GM18519 (cell line): ENCODE data around the gene NOP53.
"Not testable (repeated sequence)": the region's sequence is repeated elsewhere in the genome, so short reads cannot be mapped to it uniquely, and the experiment has no call there.

Experiments
- ATAC-seq: cut with Tn5 transposase; IDR thresholded peaks from one replicate; pipeline ENCODE4 v1.9.1; 2021; ENCODE audit warnings: mild to moderate bottlenecking, moderate library complexity; ENCODE audit not compliant: unreplicated experiment, low FRiP score

The NOP53 gene

GRCh38 chr19:47716270-47716937 is 28.9 kb upstream of the NOP53 start:
- no peak for ATAC-seq

GRCh38 chr19:47718415-47719046 is 26.8 kb upstream of the NOP53 start:
- not testable (repeated sequence) for ATAC-seq

- ATAC-seq, result no peak
Observed at GRCh38 chr19:47719047-47719859, 26.1 kb upstream of the NOP53 start.

GRCh38 chr19:47720669-47721422 is 24.5 kb upstream of the NOP53 start:
- ATAC-seq, result no peak

GRCh38 chr19:47723581-47723940 is 21.8 kb upstream of the NOP53 start:
- no peak for ATAC-seq

GRCh38 chr19:47725759-47726401 is 19.5 kb upstream of the NOP53 start:
- no peak for ATAC-seq

GRCh38 chr19:47726467-47726866 is 18.9 kb upstream of the NOP53 start:
- no peak for ATAC-seq

GRCh38 chr19:47728295-47728694 is 17.1 kb upstream of the NOP53 start:
- ATAC-seq, result not testable (repeated sequence)

GRCh38 chr19:47729468-47729798 is 15.9 kb upstream of the NOP53 start:
- no peak for ATAC-seq

- ATAC-seq, result no peak
Observed at GRCh38 chr19:47729799-47730520, 15.4 kb upstream of the NOP53 start.

- ATAC-seq, result no peak
Observed at GRCh38 chr19:47730521-47730889, 14.8 kb upstream of the NOP53 start.

- ATAC-seq, result no peak
Observed at GRCh38 chr19:47730910-47731309, 14.4 kb upstream of the NOP53 start.

- ATAC-seq, result no peak
Observed at GRCh38 chr19:47735131-47735530, 10.2 kb upstream of the NOP53 start.

- no peak for ATAC-seq
Observed at GRCh38 chr19:47740866-47741519, 4.4 kb upstream of the NOP53 start.

- no peak for ATAC-seq
Observed at GRCh38 chr19:47741544-47742140, 3.7 kb upstream of the NOP53 start.

- ATAC-seq, result no peak
Observed at GRCh38 chr19:47742634-47743033, 2.7 kb upstream of the NOP53 start.

GRCh38 chr19:47746129-47746528 is 783 bp downstream of the NOP53 start:
- not testable (repeated sequence) for ATAC-seq

GRCh38 chr19:47749326-47749725 is 4.0 kb downstream of the NOP53 start:
- ATAC-seq, result no peak

- ATAC-seq, result no peak
Observed at GRCh38 chr19:47750752-47751151, 5.4 kb downstream of the NOP53 start.
